Gastrocnemius medialis (tissue), 4 donors: ENCODE results near the gene PURA.

Experiments used
- POLR2A ChIP-seq, 2 donors: fragments of 450-650 bp; IDR thresholded peaks; one replicate each; pipeline ENCODE4 v1.6.1; 2017; ENCODE audit warnings: antibody characterized with exemption in 2 of 2, mild to moderate bottlenecking in 2 of 2, moderate library complexity in 2 of 2
- TF ChIP-seq, protein P1 (sequence below), 5 experiments: fragments of 450-650 bp in 3 of 5; fragments of 200-600 bp in 2 of 5; sonication (generic) in 2 of 5; IDR thresholded peaks in 4 of 5; conservative IDR thresholded peaks in 1 of 5; 1 replicate in 4 of 5; 2 replicates in 1 of 5; pipeline ENCODE4 v1.5.1; 2016 to 2019; ENCODE audit warnings: antibody characterized with exemption in 5 of 5, mild to moderate bottlenecking in 3 of 5, moderate library complexity in 3 of 5

DNA sequence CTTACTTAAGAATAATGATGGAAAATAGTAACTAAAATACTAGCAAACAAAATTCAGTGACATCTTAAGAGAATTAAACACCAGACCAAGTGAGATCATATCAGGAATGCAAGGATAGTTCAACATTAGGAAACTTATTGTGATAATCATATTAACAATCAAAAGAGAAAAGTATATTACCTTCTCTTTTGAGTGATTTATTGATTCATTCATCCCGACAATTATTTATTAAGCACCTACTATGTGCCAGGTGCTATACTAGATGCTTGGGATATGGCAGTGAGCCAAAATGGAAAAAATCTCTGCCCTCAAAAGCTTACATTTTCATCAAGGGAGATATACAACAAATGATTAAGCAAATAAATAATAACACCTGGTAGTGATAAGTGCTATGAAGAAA, 23.7 kb upstream of the PURA start:
- TF ChIP-seq, protein P1, sequence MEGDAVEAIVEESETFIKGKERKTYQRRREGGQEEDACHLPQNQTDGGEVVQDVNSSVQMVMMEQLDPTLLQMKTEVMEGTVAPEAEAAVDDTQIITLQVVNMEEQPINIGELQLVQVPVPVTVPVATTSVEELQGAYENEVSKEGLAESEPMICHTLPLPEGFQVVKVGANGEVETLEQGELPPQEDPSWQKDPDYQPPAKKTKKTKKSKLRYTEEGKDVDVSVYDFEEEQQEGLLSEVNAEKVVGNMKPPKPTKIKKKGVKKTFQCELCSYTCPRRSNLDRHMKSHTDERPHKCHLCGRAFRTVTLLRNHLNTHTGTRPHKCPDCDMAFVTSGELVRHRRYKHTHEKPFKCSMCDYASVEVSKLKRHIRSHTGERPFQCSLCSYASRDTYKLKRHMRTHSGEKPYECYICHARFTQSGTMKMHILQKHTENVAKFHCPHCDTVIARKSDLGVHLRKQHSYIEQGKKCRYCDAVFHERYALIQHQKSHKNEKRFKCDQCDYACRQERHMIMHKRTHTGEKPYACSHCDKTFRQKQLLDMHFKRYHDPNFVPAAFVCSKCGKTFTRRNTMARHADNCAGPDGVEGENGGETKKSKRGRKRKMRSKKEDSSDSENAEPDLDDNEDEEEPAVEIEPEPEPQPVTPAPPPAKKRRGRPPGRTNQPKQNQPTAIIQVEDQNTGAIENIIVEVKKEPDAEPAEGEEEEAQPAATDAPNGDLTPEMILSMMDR (IDR thresholded peaks at IDR 0.05 in 4 of 5, conservative IDR thresholded peaks at IDR 0.05 in 1 of 5): no peak
- no peak for TF ChIP-seq POLR2A (IDR thresholded peaks at IDR 0.05)
